Glutamatergic neuron (in vitro differentiated cells): ENCODE results near the gene TMEM204. TPM values are rescaled to one million over a fixed set of nuclear protein-coding genes. Genes with fewer than 3 reads are reported as not detected.

Experiments
- DNase-seq: peaks from one replicate; pipeline ENCODE4 v3.0.0; 2022
- H3K27ac Mint-ChIP-seq: one replicate; pipeline ENCODE4 v1.8.0; 2020; ENCODE audit warnings: mild to moderate bottlenecking, mixed read lengths, inconsistent platforms; ENCODE audit not compliant: unreplicated experiment
- H3K27me3 Mint-ChIP-seq: one replicate; pipeline ENCODE4 v1.8.0; 2020; ENCODE audit warnings: mild to moderate bottlenecking, moderate library complexity, mixed read lengths, inconsistent platforms; ENCODE audit not compliant: unreplicated experiment
- H3K36me3 Mint-ChIP-seq: one replicate; pipeline ENCODE4 v1.8.0; 2020; ENCODE audit warnings: mild to moderate bottlenecking, mixed read lengths, inconsistent platforms; ENCODE audit not compliant: unreplicated experiment
- H3K4me1 Mint-ChIP-seq: one replicate; pipeline ENCODE4 v1.8.0; 2020; ENCODE audit warnings: mild to moderate bottlenecking, low read depth, mixed read lengths, inconsistent platforms; ENCODE audit not compliant: unreplicated experiment
- H3K4me3 Mint-ChIP-seq: one replicate; pipeline ENCODE4 v1.8.0; 2020; ENCODE audit warnings: mild to moderate bottlenecking, mixed read lengths, inconsistent platforms; ENCODE audit not compliant: unreplicated experiment
- H3K9me3 Mint-ChIP-seq: one replicate; pipeline ENCODE4 v1.8.0; 2020; ENCODE audit warnings: mild to moderate bottlenecking, moderate library complexity, mixed read lengths, inconsistent platforms; ENCODE audit not compliant: unreplicated experiment
- CTCF ChIP-seq: fragments of 200-600 bp; sonication (generic); IDR thresholded peaks from one replicate; pipeline ENCODE4 v1.5.0; 2021; ENCODE audit not compliant: partially characterized antibody, unreplicated experiment
- total RNA-seq: library from RNA; stranded (reverse); fragmentation: NEBNext Ultra II Directional; extraction: Animal tissue kit (Norgen Biotek cat#: 25700); gene quantifications from one replicate; pipeline ENCODE4 v1.2.1, GENCODE V29; 2021; ENCODE audit not compliant: unreplicated experiment

TMEM204 gene
- total RNA-seq, 1 donor from 2014 or later = 0.22 TPM

- peaks cover 13% of the 10 kb centered on the region for H3K9me3 Mint-ChIP-seq
- DNase-seq = no peak
- peaks cover 11% of the 10 kb centered on the region for H3K27me3 Mint-ChIP-seq
- no peak for TF ChIP-seq CTCF
- H3K27ac Mint-ChIP-seq = no peak overlapping the region
- no peak overlapping the region for H3K4me3 Mint-ChIP-seq
- no peaks in the 10 kb centered on the region for H3K36me3 Mint-ChIP-seq
- peaks cover 22% of the 10 kb centered on the region for H3K4me1 Mint-ChIP-seq
These were observed 855 bp downstream of the TMEM204 start for GRCh38 chr16:1534021-1535020.

- Mint-ChIP-seq H3K27me3 (peaks cover 14% of the 10 kb centered on the region), H3K4me1 (peaks cover 24% of the 10 kb centered on the region), H3K9me3 (peaks cover 14% of the 10 kb centered on the region), H3K27ac (no peak overlapping the region), H3K4me3 (no peak overlapping the region), H3K36me3 (no peaks in the 10 kb centered on the region)
- DNase-seq = no peak
- TF ChIP-seq CTCF = no peak
These were observed 2.2 kb downstream of the TMEM204 start for GRCh38 chr16:1535391-1536291.

GRCh38 chr16:1536601-1537000, 3.1 kb downstream of the TMEM204 start:
- Mint-ChIP-seq H3K27me3 (peaks cover 13% of the 10 kb centered on the region), H3K27ac (no peak overlapping the region), H3K4me1 (peaks cover 26% of the 10 kb centered on the region), H3K9me3 (peaks cover 16% of the 10 kb centered on the region), H3K4me3 (no peak overlapping the region), H3K36me3 (no peaks in the 10 kb centered on the region)
- TF ChIP-seq CTCF = no peak
- DNase-seq = no peak

- no peaks in the 10 kb centered on the region for H3K36me3 Mint-ChIP-seq
- H3K27ac Mint-ChIP-seq = no peak overlapping the region
- H3K4me1 Mint-ChIP-seq = peaks cover 26% of the 10 kb centered on the region
- no peak for TF ChIP-seq CTCF
- peaks cover 16% of the 10 kb centered on the region for H3K9me3 Mint-ChIP-seq
- peaks cover 13% of the 10 kb centered on the region for H3K27me3 Mint-ChIP-seq
- H3K4me3 Mint-ChIP-seq = no peak overlapping the region
- DNase-seq = no peak
These were observed 3.7 kb downstream of the TMEM204 start for GRCh38 chr16:1537138-1537577.
